ENCODE results near the gene TMEM39B. TPM values are rescaled to one million over a fixed set of nuclear protein-coding genes. Genes with fewer than 3 reads are reported as not detected.

Gene TMEM39B
- 4.9 and 7.7 TPM in 2 replicates for total RNA-seq

DNA sequence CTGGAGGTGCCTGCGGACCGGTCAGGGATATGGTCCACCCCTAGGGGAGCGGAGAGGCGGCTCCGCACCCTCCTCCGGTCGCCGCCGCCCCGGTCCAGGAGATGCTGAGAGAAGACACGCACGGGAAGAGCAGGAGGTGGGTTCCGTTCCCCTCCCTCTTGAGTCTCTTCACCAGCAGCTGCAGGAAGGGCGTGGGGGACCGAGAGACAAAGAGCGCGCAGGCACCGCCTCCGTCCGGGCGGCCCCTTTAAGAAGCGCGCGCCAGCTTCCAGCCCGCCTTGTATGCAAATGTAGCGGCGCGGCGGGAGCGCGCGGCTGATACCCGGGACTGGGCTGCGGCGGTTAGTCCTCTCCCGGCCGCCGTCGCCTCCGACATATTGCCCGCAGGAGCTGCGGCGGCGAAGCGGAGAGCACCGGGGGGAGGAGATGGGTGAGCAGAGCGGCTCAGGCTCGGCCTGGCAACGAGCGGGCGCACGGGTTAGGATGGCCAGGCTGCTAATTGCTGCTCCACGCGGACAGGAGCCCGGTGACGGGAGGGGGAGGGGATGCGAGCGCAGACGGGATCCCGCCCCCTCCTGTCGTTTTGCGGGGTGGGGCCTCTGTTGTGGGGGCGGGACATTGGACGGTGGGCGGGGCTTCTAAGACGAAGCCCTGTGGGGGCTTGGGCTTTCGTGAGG is at the start of gene TMEM39B:
Gene TMEM39B (plus strand): TSS at position 318 of the 677 bp plus-strand sequence. CDS start 109 bp downstream, at position 427.

DNA sequence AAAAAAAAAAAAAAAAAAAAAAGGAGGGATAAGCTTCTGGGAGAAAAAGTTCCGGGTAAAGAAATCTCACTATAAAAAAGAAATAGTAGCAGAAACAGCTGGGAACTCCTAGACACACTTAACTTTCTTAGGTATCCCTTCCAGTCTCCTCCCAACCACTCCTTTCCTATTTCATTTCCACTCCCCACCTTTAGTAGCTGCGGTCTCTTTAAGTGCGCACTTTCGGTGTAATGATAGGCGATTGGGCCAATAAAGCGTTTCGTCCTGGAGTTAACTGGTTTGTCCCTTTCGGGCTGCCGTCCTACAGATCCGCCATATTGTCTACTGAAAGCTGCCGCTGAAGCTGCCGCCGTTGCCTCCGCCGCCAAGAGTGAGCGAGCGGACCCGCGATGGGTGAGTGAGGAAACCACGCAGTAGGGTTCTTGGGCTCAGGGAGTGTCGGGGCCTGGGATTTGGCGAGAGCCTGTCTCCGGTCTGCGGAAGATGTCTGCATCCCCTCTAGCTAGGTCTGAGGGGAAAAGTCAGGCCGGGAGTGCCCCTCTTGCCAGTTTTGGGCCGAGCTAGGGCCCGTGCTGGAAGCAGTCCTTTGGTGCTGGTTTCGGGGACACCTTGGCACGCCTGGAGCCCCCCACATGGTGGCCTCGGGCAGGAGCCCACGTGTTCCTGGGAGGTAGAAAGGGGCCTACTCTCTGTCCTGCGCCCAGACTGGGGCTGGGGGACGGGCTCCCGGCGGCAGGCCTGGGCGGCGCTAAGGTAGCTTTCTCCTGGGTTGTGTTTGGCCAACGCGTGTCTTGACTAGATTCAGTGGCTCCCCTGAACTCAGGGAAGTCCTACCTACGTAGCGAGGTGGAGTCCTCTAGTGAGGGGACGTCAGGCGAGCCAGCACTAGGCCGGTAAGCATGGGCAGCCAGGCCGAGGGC is 35.3 kb downstream of the TMEM39B start, which contains the start of gene KPNA6:
Gene KPNA6 (plus strand): TSS at position 315 of the 920 bp plus-strand sequence. CDS start 75 bp downstream, at position 390.

Other genes starting within 250 kb of the TMEM39B start
- gene PTP4A2, start 134.6 kb upstream of the TMEM39B start, total RNA-seq = 163 and 212 TPM in 2 replicates
- 101 and 105 TPM in 2 replicates for gene KHDRBS1, start 59.1 kb upstream of the TMEM39B start, total RNA-seq
- 30.6 and 33.8 TPM in 2 replicates for gene KPNA6, start 35.1 kb downstream of the TMEM39B start, total RNA-seq
- gene TXLNA, start 106.7 kb downstream of the TMEM39B start, total RNA-seq = 55.9 and 58.0 TPM in 2 replicates
- gene CCDC28B, start 127.7 kb downstream of the TMEM39B start, total RNA-seq = 16.0 and 16.8 TPM in 2 replicates
- gene IQCC, start 132.7 kb downstream of the TMEM39B start, total RNA-seq = 2.9 and 3.3 TPM in 2 replicates
- not detected in 2 replicates for gene DCDC2B, start 136.2 kb downstream of the TMEM39B start, total RNA-seq
- 8.2 and 11.9 TPM in 2 replicates for gene TMEM234, start 149.4 kb downstream of the TMEM39B start, total RNA-seq
- gene EIF3I, start 149.5 kb downstream of the TMEM39B start, total RNA-seq = 370 and 402 TPM in 2 replicates
- 0.30 and 0.50 TPM in 2 replicates for gene FAM167B, start 174.3 kb downstream of the TMEM39B start, total RNA-seq
- not detected in 2 replicates for gene LCK, start 178.3 kb downstream of the TMEM39B start, total RNA-seq
- gene HDAC1, start 219.1 kb downstream of the TMEM39B start, total RNA-seq = 53.1 and 56.5 TPM in 2 replicates